H9 (cell line): ENCODE measurements around the gene ERRFI1. TPM values are rescaled to one million over a fixed set of nuclear protein-coding genes. Genes with fewer than 3 reads are reported as not detected.

ENCODE experiments used
- DNase-seq: peaks from one replicate; pipeline ENCODE4 v3.0.0-alpha.2; 2017
- H2AFZ ChIP-seq: one replicate; pipeline ENCODE4 v1.6.1; 2013; ENCODE audit warnings: mild to moderate bottlenecking, low read length, control low read depth, moderate library complexity
- H2AK5ac ChIP-seq: 2 replicates; pipeline ENCODE4 v1.6.1; 2013; ENCODE audit warnings: low read length, control low read depth, mixed read lengths; ENCODE audit not compliant: insufficient read length
- H2BK120ac ChIP-seq: one replicate; pipeline ENCODE4 v1.6.1; 2013; ENCODE audit warnings: low read depth, mild to moderate bottlenecking, low read length, control low read depth, inconsistent platforms; ENCODE audit not compliant: poor library complexity, severe bottlenecking
- H2BK12ac ChIP-seq: 2 replicates; pipeline ENCODE4 v1.6.1; 2013; ENCODE audit warnings: low read length, control low read depth, mixed read lengths, low read depth; ENCODE audit not compliant: insufficient read length
- H2BK15ac ChIP-seq: 2 replicates; pipeline ENCODE4 v1.6.1; 2013; ENCODE audit warnings: low read depth, low read length, control low read depth
- H2BK20ac ChIP-seq: one replicate; pipeline ENCODE4 v1.6.1; 2013; ENCODE audit warnings: low read depth, mild to moderate bottlenecking, low read length, control low read depth, inconsistent platforms; ENCODE audit not compliant: poor library complexity, severe bottlenecking
- H2BK5ac ChIP-seq: 2 replicates; pipeline ENCODE4 v1.6.1; 2013; ENCODE audit warnings: low read length, control low read depth, mixed read lengths; ENCODE audit not compliant: insufficient read length
- H3K14ac ChIP-seq: 2 replicates; pipeline ENCODE4 v1.6.1; 2013; ENCODE audit warnings: low read length, control low read depth; ENCODE audit not compliant: insufficient read depth
- H3K18ac ChIP-seq: 2 replicates; pipeline ENCODE4 v1.6.1; 2013; ENCODE audit warnings: low read depth, mild to moderate bottlenecking, mixed read lengths, low read length, control low read depth; ENCODE audit not compliant: insufficient read length
- H3K23ac ChIP-seq: 2 replicates; pipeline ENCODE4 v1.6.1; 2013; ENCODE audit warnings: low read length, control low read depth, mixed read lengths, low read depth; ENCODE audit not compliant: insufficient read length
- H3K23me2 ChIP-seq: 2 replicates; pipeline ENCODE4 v1.6.1; 2013; ENCODE audit warnings: low read depth, mild to moderate bottlenecking, mixed read lengths, low read length, control low read depth; ENCODE audit not compliant: insufficient read length, poor library complexity, severe bottlenecking
- H3K27ac ChIP-seq: 2 replicates; pipeline ENCODE4 v1.5.1; 2013; ENCODE audit warnings: low read length, control low read depth, mixed read lengths, low read depth; ENCODE audit not compliant: insufficient read length
- H3K27me3 ChIP-seq: 2 replicates; pipeline ENCODE4 v1.6.1; 2013; ENCODE audit warnings: low read length, control low read depth, inconsistent platforms; ENCODE audit not compliant: insufficient read depth
- H3K4ac ChIP-seq: 2 replicates; pipeline ENCODE4 v1.6.1; 2013; ENCODE audit warnings: low read depth, mild to moderate bottlenecking, control low read depth, inconsistent platforms, low read length, moderate library complexity
- H3K4me1 ChIP-seq: 2 replicates; pipeline ENCODE4 v1.6.1; 2013; ENCODE audit warnings: low read length, control low read depth, inconsistent platforms; ENCODE audit not compliant: insufficient read depth
- H3K4me2 ChIP-seq: 2 replicates; pipeline ENCODE4 v1.6.1; 2013; ENCODE audit warnings: low read length, control low read depth, mixed read lengths; ENCODE audit not compliant: insufficient read length, insufficient read depth
- H3K56ac ChIP-seq: 2 replicates; pipeline ENCODE4 v1.6.1; 2013; ENCODE audit warnings: low read depth, mild to moderate bottlenecking, mixed read lengths, low read length, control low read depth; ENCODE audit not compliant: insufficient read length
- H3K79me1 ChIP-seq: 2 replicates; pipeline ENCODE4 v1.6.1; 2013; ENCODE audit warnings: low read depth, mild to moderate bottlenecking, moderate library complexity, low read length, control low read depth, inconsistent platforms; ENCODE audit not compliant: insufficient read depth, poor library complexity, severe bottlenecking
- H3K79me2 ChIP-seq: 2 replicates; pipeline ENCODE4 v1.6.1; 2013; ENCODE audit warnings: low read length, control low read depth, inconsistent platforms; ENCODE audit not compliant: insufficient read depth
- H3K9ac ChIP-seq: 2 replicates; pipeline ENCODE4 v1.6.1; 2013; ENCODE audit warnings: low read length, control low read depth, mixed read lengths; ENCODE audit not compliant: insufficient read length; ENCODE audit errors: extremely low read depth
- H3K9me3 ChIP-seq: one replicate; pipeline ENCODE4 v1.6.1; 2013; ENCODE audit warnings: low read depth, low read length, inconsistent platforms; ENCODE audit not compliant: control insufficient read depth
- H3T11ph ChIP-seq: one replicate; pipeline ENCODE4 v1.6.1; 2013; ENCODE audit warnings: mild to moderate bottlenecking, low read length, control low read depth, inconsistent platforms
- H4K20me1 ChIP-seq: one replicate; pipeline ENCODE4 v1.6.1; 2013; ENCODE audit not compliant: control insufficient read depth, insufficient read length, insufficient read depth
- H4K5ac ChIP-seq: 2 replicates; pipeline ENCODE4 v1.6.1; 2013; ENCODE audit warnings: low read depth, mild to moderate bottlenecking, mixed read lengths, low read length, control low read depth; ENCODE audit not compliant: insufficient read length
- H4K8ac ChIP-seq: replicated peaks from 2 replicates; pipeline ENCODE4 v1.6.1; 2013; ENCODE audit warnings: low read length, control low read depth, mixed read lengths, low read depth; ENCODE audit not compliant: insufficient read length
- H4K91ac ChIP-seq: 2 replicates; pipeline ENCODE4 v1.6.1; 2013; ENCODE audit warnings: low read depth, mild to moderate bottlenecking, moderate library complexity, mixed read lengths, low read length, control low read depth; ENCODE audit not compliant: insufficient read length
- H3K27ac Mint-ChIP-seq, 3 experiments: 2 replicates in 2 of 3; 3 replicates in 1 of 3; pipeline ENCODE4 v1.8.0; 2020 to 2021; ENCODE audit warnings: mixed read lengths in 3 of 3, mild to moderate bottlenecking in 1 of 3, moderate library complexity in 1 of 3
- H3K27me3 Mint-ChIP-seq: 2 replicates; pipeline ENCODE4 v1.8.0; 2021; ENCODE audit warnings: low read depth, mild to moderate bottlenecking, moderate library complexity, mixed read lengths
- H3K36me3 Mint-ChIP-seq, 3 experiments: 2 replicates in 2 of 3; 3 replicates in 1 of 3; pipeline ENCODE4 v1.8.0; 2020 to 2021; ENCODE audit warnings: low read depth in 3 of 3, mixed read lengths in 3 of 3; ENCODE audit not compliant: insufficient read depth in 1 of 3
- H3K4me1 Mint-ChIP-seq, 2 experiments: 2 replicates each; pipeline ENCODE4 v1.8.0; 2020; ENCODE audit warnings: mixed read lengths in 2 of 2
- H3K4me3 Mint-ChIP-seq, 2 experiments: 2 replicates in 1 of 2; 3 replicates in 1 of 2; pipeline ENCODE4 v1.8.0; 2020 to 2021; ENCODE audit warnings: mild to moderate bottlenecking in 2 of 2, mixed read lengths in 2 of 2, moderate library complexity in 1 of 2
- H3K9me3 Mint-ChIP-seq, 2 experiments: 2 replicates in 1 of 2; 3 replicates in 1 of 2; pipeline ENCODE4 v1.8.0; 2020; ENCODE audit warnings: mild to moderate bottlenecking in 2 of 2, mixed read lengths in 2 of 2, moderate library complexity in 1 of 2
- WGBS: extraction: QIAGEN DNeasy Blood & Tissue Kit; methylation state at CpG from one replicate; pipeline ENCODE4 v1.1.7; 2013; ENCODE audit warnings: missing lambda C conversion rate, low lambda C conversion rate, mixed read lengths; ENCODE audit not compliant: insufficient read length; ENCODE audit errors: extremely low coverage; 5-methylcytosine and 5-hydroxymethylcytosine counted together
- total RNA-seq: library from RNA; stranded (reverse); gene quantifications from 2 replicates; pipeline ENCODE4 v1.2.1, GENCODE V29; 2021
- TF ChIP-seq, protein P1 (sequence below): fragments of 200-600 bp; sonication (generic); conservative IDR thresholded peaks from 3 replicates; pipeline ENCODE4 v1.8.0; 2021; ENCODE audit warnings: antibody characterized with exemption, mild to moderate bottlenecking

Gene ERRFI1
- total RNA-seq, 1 experiment from 2014 or later = 20.8 TPM

DNA sequence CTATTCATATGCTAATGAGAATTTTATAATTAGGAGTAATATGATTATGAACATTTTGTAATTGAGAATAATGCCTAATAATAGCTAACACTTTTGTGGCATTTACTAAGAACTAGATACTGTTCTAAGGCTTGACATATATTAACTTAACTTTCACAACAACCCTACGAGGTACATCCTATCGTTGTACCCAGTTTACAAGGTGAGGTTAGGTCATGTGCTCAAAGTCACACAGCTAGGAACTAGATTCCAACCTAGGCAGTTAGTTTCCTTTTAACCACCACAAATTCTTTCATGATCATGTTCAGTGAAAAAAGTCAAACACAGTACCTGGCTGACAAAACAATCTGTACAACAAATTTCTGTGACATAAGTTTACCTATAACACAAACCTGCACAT, 13.0 kb upstream of the ERRFI1 start:
- Histone ChIP-seq H3K4me1 (no peaks in the 10 kb centered on the region), H4K5ac (no peak overlapping the region), H2BK5ac (no peak overlapping the region), H3K23me2 (no peaks in the 10 kb centered on the region), H2BK20ac (no peak overlapping the region), H3K23ac (no peak overlapping the region), H3K4ac (no peak overlapping the region), H2BK15ac (no peak overlapping the region), H2BK120ac (no peak overlapping the region), H4K8ac (no peak overlapping the region), H2AFZ (no peak overlapping the region), H3K79me2 (no peaks in the 10 kb centered on the region), H3K9me3 (no peaks in the 10 kb centered on the region), H2AK5ac (no peak overlapping the region), H3K27ac (no peak overlapping the region), H3K9ac (no peak overlapping the region), H3K27me3 (no peaks in the 10 kb centered on the region), H3K18ac (no peak overlapping the region), H3K56ac (no peak overlapping the region), H4K20me1 (no peaks in the 10 kb centered on the region), H4K91ac (no peak overlapping the region), H3K79me1 (no peaks in the 10 kb centered on the region), H2BK12ac (no peak overlapping the region), H3K4me2 (no peak overlapping the region), H3T11ph (no peak overlapping the region), H3K14ac (no peak overlapping the region)
- Mint-ChIP-seq H3K4me1 (no peaks in the 10 kb centered on the region), H3K27me3 (no peaks in the 10 kb centered on the region; the same call in 1 of the 2 replicates), H3K27ac (no peak overlapping the region), H3K4me3 (no peak overlapping the region), H3K36me3 (peaks cover 2 to 16% (median 2%) of the 10 kb centered on the region in 3 experiments), H3K9me3 (peaks cover 19 to 20% of the 10 kb centered on the region in 2 experiments)
- no CpG with 5 or more reads among the region's 2 CpGs for WGBS
- no peak for DNase-seq
- TF ChIP-seq, protein P1, sequence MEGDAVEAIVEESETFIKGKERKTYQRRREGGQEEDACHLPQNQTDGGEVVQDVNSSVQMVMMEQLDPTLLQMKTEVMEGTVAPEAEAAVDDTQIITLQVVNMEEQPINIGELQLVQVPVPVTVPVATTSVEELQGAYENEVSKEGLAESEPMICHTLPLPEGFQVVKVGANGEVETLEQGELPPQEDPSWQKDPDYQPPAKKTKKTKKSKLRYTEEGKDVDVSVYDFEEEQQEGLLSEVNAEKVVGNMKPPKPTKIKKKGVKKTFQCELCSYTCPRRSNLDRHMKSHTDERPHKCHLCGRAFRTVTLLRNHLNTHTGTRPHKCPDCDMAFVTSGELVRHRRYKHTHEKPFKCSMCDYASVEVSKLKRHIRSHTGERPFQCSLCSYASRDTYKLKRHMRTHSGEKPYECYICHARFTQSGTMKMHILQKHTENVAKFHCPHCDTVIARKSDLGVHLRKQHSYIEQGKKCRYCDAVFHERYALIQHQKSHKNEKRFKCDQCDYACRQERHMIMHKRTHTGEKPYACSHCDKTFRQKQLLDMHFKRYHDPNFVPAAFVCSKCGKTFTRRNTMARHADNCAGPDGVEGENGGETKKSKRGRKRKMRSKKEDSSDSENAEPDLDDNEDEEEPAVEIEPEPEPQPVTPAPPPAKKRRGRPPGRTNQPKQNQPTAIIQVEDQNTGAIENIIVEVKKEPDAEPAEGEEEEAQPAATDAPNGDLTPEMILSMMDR = no peak
